ENCODE data around the gene OR10C1.
"Not testable (repeated sequence)": the region's sequence is repeated elsewhere in the genome, so short reads cannot be mapped to it uniquely, and the experiment has no call there.

OR10C1 gene, protein sequence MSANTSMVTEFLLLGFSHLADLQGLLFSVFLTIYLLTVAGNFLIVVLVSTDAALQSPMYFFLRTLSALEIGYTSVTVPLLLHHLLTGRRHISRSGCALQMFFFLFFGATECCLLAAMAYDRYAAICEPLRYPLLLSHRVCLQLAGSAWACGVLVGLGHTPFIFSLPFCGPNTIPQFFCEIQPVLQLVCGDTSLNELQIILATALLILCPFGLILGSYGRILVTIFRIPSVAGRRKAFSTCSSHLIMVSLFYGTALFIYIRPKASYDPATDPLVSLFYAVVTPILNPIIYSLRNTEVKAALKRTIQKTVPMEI

DNA sequence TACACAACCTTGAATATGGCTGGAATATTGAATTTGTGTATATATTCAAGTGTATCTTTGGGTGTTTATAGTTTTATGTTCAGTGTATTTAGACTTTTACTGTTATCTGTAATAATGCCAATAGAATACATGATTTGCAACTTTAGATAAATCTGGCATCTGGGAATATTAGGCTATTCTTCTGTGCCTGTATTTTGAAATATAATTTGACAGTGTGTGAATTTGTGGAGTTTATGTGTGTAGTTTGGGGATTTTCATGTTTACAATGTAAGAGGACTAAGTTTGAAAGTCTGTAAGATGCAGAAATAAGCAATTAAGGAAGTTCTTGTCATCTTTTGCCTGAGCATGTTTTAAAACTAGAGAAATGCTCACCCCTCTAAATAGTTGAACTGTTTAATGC is at the start of gene OR10C1:
TSS of gene OR10C1 (plus strand) at position 301 of the 400 bp plus-strand sequence. CDS start 710 bp downstream, outside the sequence.
- DNase-seq: no peak

DNA sequence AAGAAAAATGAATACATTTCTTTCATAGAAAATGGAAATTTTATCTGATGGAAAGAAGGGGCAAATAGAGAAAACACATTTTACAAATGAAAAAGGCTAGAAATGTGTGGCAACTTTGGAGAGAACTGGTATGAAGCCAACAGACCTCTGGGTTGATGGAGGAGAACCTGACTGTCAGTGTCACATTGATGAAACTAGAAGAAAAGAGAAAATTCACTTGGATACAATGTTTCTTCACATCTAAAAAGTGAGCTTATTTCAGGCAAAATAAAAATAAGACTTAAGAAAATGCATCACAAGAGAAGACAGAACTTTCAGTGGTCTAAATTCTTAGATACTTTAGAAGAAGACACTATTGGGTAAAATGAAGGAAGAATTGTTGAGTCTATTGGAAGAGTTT is 43.8 kb upstream of the OR10C1 start, which contains the start of gene OR12D2:
TSS of gene OR12D2 (plus strand) at position 301 of the 400 bp plus-strand sequence. CDS start 1,069 bp downstream, outside the sequence.
- no peak for DNase-seq

DNA sequence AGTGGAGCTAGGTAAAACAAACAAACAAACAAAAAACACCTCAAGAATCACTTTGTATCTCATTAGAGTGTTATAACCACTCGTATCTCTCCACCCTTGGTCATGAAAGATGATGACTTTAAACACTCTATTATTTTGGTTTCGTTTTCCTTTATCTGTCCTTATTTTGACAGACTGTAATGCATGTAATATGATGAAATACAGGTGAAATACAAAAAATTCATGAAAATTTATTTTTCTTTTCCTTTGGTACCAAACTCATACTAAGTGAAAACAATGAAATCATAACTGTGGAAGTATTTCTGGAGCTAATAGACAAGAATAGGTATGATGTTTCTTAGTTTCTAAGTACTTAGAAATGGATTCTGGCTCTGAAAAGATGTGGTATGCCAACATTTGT is 39.6 kb upstream of the OR10C1 start:
- DNase-seq: no peak

DNA sequence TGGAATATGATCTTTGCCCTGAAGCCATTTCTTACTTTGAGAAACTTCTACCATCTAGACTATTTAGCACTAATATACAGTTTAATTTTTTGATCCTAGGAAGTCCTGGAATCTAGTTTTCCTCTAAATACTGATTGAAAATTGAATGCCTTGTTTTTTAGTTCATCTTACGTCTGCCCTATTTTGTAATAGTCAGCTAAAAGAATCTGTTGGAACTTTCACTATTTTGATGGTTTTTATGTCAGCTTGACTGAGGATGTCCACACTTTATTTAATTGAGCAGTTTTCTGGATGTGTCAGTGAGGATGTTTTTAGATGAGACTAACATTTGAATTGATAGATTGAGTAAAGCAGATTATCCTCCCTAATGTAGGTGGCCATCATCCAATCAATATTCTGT is 35.3 kb upstream of the OR10C1 start:
- DNase-seq: no peak

DNA sequence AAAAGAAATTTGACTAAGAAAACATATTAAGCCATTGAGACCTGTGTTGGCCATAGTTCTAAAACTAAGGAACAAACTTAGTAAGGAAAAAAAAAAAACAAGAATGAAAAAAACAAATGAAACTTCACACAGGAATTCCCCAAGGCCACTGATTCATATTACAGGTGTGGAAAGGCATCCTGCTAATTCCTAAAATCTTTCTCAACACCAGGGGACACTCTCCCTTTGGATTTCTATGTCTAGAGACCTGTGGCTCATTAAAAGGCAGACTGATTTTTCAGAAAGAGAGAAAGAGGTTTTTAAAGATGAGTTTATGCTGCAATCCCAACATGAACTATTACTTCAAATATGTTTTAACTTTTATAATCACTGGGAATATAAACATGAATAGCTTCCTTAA is 24.5 kb upstream of the OR10C1 start, which contains the start of gene OR12D1:
TSS of gene OR12D1 (plus strand) at position 341 of the 400 bp plus-strand sequence.
- no peak for DNase-seq

DNA sequence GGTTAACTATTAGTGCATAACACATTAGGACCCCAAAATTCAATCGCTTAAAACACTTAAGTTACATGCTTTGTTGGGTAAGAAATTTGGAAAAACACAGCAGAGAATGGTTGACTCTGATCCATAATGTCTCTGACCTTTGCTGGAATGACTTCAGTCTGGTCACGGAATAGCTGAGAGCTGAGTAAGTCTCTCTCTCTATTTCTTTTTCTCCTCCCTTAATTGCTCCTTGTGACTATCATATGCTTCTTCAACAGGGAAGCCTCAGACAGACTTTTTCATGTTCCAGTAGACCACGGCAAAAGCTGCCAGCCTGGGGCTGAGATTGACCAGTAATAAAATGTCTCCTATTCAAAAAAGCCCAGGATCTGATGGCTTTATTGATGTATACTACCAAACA is 19.6 kb upstream of the OR10C1 start:
- no peak for DNase-seq

DNA sequence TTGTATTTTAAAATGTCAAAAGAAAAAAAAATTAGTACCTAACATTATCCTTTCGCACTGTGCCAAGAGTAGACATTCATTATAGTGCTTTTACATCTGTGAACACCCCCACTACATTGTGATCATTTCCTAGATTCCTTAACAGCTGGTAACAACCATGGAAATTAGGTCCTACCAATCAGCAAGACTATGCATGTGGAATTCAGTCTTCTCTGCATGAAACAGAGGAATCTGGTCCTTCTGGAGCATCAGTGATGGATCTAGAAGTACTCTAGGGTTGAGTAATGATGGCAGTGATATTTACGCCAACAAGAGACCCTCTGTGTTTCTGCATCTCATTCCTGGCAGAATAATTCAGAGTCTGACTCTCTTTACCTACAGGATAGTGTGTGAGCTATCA is 14.9 kb upstream of the OR10C1 start:
- no peak for DNase-seq

DNA sequence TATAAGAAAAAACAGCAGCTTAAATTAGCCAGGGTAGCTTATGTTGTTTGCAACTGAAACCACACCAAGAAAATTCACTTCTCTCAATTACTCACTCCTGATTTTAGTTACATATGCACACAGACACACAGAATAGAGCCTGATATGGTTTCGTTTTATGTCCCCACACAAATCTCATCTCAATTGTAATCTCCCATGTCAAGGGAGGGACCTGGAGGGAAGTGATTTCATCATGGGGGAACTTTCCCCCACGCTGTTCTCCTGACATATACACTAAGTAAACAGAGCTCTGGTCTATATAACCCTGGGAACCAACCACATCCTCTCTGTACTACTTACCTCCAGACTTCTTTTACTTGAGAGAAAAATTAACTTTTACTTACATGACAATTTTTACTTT is 14.5 kb upstream of the OR10C1 start:
- DNase-seq: no peak

DNA sequence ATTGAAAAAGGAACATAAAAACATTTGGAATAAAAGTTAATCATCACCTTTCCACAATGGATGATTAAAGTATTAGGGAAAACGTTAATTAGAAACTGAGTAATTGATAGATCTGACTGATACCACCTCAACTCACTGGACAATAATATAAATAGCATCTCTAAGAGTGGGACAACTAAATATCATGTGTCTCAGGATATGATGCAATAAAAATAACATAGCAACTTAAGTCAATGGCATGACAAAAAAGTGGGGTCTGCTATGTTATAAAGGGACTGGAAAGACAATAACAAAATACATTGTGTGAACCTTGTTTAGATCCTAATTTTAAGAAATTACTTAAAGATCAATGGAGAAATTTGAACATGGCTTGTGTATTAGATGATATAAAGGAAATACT is 14.0 kb upstream of the OR10C1 start:
- DNase-seq: no peak

DNA sequence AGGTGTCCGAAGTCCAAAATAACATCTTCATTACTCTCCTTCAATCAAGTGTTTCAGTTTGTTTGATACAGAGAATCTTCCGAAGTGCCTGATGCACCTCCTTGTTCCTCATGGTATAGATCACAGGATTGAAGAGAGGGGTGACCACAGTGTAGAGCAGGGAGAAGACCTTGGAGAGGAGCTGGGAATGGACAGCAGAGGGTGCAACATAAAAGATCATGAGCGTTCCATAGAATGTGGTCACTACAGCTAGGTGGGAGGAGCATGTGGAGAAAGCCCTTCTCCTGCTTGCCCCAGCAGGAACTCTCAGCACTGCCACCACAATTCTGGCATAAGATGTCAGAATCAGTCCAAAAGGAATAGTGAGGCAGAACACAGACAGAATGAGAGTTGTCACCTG is 12.5 kb upstream of the OR10C1 start:
- no peak for DNase-seq

DNA sequence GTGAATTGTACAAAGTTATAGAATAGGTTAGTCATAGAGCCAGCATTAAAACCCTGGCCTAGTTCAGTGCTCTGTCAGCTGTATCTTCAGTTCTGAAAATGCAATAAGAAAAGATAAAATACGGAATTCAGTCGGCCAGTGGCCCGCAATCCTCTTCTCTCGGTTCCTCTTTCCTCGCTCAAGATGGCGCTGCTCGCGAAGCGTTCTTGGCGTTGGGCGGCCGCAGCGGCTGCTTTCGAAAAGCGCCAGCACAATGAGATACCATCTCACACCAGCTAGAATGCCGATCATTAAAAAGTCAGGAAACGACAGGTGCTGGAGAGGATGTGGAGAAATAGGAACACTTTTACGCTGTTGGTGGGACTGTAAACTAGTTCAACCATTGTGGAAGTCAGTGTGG is 2.4 kb upstream of the OR10C1 start:
- DNase-seq: not testable (repeated sequence)

DNA sequence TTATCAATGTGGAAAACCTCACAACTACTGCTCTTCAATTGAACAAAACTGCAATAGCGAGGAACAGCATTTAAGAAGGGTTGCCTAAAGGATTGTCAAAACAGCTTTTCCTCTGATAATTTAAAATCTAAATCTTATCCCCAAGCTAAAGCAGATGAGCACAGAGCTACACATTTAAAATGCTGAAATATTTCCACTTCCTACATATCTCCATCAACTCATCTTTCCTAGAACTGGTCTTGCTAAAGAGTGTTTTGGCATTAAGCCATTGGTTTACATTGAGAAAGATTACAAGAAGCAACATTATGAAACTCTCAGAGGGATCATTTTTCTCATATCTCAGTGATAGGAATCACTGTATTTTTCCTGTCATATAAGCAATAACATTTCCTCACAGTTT is 3.6 kb downstream of the OR10C1 start:
- no peak for DNase-seq

DNA sequence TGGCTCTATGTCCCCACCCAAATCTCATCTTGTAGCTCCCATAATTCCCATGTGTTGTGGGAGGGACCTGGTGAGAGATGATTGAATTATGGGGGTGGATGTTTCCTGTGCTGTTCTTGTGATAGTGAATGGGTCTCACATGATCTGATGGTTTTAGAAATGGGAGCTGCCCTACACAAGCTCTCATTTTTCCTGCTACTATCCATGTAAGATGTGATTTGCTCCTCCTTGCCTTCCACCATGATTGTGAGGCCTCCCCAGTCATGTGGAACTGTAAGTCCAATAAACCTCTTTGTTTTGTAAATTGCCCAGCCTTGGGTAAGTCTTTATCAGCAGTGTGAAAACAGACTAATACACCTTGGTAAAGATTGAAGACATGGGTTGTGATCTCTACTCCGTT is 4.9 kb downstream of the OR10C1 start:
- not testable (repeated sequence) for DNase-seq

DNA sequence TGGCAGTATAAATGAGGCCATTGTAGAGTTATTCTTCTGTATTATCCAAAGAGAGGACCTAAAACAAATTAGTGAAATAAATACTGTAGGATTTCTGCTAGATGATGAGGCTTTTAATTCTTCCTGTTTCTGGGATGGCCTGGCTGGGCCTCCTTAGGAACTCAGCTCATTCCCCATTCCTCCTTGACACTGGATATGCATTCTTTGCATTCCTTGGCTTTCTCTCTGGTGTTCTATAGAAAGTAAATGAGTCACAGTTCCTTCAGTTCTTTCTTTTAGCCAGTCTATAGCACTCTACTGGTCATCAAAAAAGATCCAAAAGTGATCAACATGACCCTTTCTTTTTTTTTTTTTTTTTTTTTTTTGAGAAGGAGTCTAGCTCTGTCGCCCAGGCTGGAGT is 8.6 kb downstream of the OR10C1 start:
- DNase-seq: no peak

DNA sequence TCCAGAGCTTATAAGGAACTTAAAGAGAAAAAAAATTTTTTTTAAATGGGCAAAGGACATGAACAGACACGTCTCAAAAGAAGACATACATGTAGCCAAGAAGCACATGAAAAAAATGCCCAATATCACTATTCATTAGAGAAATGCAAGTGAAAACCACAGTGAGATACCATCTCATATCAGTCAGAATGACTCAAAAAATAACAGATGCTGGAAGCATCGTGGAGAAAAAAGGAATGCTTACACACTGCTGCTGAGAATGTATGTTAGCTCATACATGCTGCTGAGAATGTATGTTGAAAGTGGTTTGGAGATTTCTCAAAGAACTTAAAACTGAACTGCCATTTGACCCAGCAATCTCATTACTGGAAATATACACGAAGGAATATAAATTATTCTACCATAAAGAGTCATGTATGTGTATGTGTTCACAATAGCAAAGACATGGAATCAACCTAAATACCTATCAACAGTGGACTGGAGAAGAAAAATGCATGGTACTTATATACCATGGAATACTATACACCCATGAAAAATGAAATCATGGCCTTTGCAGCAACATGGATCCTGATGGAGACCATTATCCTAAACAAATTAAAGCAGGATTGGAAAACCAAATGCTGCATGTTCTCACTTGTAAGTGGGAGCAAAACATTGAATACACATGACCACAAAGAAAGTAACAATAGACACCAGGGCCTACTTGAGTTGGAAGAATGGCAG is 12.5 kb downstream of the OR10C1 start:
- DNase-seq: no peak

DNA sequence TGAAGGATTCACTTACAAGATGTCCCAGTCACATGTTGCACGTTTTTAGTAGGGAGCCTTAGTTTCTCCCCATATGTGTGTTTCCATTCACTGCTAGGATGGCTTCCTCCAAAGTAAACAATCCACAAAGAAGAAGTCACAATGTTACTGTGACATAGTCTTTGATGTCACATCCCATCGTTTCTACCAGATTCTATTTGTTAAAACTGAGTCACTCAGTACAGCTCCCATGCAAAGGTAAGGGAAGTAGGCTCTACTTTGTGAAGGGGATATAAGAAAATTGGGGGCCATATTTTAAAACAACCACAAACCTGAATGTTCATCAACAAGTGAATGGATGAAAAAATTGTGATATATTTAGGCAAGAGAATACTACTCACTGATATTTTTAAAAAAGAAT is 17.9 kb downstream of the OR10C1 start, which contains the start of the genes OR11A1 and OR2H1:
TSS of gene OR11A1 (minus strand) at position 101 of the 400 bp plus-strand sequence. CDS start 29,430 bp downstream, outside the sequence.
TSS of gene OR2H1 (plus strand) at position 185 of the 400 bp plus-strand sequence. CDS start 4,615 bp downstream, outside the sequence.
- no peak for DNase-seq

DNA sequence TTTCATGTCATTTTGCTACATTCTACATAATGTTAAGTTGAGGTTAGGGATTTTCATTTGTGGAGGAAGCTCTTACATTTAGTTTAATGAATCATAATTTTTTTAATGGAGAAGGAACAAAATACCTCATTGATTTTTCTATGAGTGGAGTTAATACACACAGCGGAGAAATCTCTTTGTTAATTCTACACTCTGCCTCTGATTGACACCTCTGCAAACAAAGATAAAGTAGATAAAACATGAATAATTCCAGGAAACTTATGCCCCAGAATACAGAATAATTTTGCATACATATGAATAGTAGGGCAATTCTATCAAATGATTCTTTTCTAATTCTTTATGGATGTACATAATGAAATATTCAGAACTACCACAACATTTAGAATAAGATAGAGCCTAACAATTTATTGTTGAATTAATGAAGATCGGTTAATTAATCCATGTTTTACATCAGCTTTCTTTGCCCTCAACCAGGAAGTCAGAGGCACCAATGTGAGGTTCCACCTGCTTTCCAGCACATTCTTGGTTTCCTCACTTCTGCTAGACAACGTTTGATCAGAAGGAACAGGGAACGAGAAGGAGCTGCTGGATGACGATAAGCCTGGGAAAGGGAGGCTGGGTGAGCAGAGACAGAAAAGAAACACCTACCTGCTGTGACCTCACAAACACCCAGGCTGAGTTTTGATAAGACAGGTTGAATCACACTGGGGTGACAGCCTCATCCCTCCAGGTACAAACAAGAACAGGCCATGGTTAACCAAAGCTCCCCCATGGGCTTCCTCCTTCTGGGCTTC is 22.1 kb downstream of the OR10C1 start:
- no peak for DNase-seq

DNA sequence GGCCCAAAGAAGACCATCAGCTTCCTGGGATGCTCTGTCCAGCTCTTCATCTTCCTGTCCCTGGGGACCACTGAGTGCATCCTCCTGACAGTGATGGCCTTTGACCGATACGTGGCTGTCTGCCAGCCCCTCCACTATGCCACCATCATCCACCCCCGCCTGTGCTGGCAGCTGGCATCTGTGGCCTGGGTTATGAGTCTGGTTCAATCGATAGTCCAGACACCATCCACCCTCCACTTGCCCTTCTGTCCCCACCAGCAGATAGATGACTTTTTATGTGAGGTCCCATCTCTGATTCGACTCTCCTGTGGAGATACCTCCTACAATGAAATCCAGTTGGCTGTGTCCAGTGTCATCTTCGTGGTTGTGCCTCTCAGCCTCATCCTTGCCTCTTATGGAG is 22.9 kb downstream of the OR10C1 start:
- DNase-seq: no peak

DNA sequence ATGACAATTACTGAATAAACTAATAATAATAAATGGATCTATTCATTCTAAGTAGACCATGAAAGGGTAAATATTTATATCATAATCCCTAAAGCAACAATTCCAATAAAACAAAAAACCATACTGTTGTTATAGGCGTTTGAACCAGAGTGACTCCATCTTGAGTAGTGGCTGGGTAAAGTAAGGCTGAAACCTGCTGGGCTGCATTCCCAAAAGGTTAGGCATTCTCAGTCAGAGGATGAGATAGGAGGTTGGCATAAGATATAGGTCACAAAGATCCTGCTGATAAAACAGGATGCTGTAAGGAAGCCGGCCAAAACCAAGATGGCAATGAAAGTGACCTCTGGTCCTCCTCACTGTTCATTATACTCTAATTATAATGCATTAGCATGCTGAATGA is 26.2 kb downstream of the OR10C1 start:
- no peak for DNase-seq

DNA sequence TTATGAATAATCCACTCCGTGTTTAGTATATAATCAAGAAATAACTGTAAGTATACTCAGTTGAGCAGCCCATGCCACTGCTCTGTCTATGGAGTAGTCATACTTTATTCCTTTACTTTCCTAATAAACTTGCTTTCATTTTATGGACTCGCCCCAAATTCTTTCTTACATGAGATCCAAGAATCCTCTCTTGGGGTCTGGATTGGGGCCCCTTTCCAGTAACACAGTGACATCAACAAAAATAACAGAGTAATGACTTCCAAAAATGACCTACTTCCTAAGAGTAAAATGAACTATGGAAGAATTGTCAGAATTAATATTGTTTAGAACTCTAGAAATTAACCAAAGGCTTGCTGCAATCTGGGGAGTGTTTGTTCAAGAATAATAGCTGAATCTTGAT is 26.7 kb downstream of the OR10C1 start:
- DNase-seq: no peak

DNA sequence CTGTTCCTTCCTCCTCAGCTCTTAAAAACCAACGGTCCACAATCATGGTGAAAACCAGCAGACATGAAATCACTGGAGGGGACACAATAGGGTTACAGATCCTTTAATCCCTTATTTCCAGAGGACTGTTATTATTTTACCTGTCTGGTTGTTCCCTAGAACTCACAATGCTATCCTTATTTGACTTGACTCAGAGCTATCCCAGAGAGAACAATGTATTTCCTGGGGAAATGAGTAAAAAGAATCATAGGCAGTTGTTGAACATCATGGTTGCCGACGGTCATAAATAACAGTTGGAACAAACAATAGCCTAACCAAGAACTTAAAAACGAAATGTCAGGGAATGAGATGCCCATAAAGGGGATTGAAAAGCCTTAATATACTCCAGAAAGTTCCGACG is 27.1 kb downstream of the OR10C1 start:
- no peak for DNase-seq

DNA sequence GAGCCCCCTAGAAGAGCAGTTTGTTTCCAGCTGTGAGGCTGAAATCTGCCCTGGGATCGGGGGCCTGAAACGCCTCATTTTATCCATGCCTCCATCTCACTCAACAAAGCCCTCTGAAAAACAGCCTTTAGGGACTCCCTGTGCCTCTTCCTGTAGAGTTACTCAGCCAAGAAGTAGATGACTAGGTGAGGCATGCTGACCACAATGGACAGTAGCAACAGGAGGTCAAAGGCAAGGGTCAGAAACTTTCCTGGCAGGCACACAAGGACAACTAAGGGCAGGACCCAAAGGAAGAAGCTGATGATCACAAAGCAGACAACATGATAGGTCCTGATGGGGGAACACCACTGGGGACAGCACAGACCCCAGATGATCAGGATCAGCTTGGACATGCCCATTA is 35.9 kb downstream of the OR10C1 start:
- no peak for DNase-seq

DNA sequence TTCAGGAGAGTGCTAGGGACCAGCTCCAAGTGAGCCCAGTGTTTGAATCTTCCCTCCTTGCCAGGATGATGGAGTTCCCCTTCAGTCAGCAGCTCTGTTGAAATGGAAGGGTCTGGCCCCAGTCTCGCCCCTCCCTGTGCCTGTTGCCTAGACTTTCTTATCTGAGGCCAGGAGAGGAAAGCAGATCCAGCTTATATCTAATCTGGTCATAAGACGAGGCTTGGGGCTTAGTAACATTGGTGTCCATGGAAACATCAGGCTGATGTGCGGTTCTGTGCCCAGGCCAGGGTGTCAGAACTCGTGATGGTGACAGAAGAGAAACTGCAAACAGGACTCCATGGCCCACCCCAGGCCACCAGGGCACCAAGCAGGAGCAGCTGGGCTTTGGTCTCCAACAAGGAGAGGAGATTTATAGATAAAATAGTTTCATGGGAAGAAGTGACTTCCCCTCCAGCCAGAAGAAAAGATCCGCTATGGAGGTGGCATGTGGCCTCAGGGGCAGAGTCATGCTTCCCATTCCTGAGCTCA is 38.9 kb downstream of the OR10C1 start:
- DNase-seq: no peak

All from activated CD4-positive, CD25-positive, alpha-beta regulatory T cell treated with anti-CD3 and anti-CD28 coated beads, Interleukin-2, amount 50 U/mL, for 72 hours (primary cell).